DOHH2 (cell line): Measurements from ENCODE around the gene ADGRF3.

ENCODE experiments used
- EZH2phosphoT487 ChIP-seq: fragments of 200-600 bp; sonication (generic); IDR thresholded peaks from 2 replicates; pipeline ENCODE4 v1.6.1; 2017; ENCODE audit warnings: borderline replicate concordance, mild to moderate bottlenecking, antibody characterized with exemption, low read length, moderate library complexity, mixed read lengths
- TF ChIP-seq, protein P1 (sequence below): fragments of 200-600 bp; sonication (generic); IDR thresholded peaks from one replicate; pipeline ENCODE4 v1.5.1; 2014; ENCODE audit warnings: antibody characterized with exemption, mild to moderate bottlenecking, low read depth, low read length; ENCODE audit not compliant: poor library complexity, severe bottlenecking

DNA sequence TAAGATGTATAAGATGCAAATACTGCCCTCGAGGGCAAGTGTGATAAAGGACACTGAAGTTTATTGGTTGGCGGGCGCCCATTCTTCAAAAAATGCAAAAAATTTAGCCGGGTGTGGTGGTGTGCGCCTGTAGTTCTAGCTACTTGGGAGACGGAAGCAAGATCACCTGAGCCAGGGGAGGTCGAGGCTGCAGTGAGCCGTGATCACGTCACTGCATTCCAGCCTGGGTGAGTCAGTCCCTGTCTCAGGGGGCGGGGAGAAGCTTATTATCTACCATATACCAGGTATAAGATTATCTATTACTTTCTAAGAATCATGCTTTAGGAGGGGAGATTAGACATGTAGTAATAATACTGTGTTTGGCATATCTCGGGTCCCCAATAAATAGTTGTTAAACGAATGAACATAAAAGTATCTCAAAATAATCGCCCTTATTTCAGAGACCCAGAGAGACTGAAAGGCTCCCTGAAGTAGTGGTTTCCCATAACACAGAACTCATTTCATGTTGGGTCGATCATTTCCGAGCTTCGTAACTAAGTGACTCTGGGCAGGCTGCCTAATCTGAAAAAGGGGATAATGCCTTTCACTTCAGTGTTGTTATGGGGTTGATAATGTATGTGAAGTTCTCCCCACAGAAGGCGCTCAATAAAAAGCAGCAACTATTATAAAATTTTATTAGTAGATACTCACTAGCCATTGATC is 1.9 kb downstream of the ADGRF3 start:
- TF ChIP-seq, protein P1, sequence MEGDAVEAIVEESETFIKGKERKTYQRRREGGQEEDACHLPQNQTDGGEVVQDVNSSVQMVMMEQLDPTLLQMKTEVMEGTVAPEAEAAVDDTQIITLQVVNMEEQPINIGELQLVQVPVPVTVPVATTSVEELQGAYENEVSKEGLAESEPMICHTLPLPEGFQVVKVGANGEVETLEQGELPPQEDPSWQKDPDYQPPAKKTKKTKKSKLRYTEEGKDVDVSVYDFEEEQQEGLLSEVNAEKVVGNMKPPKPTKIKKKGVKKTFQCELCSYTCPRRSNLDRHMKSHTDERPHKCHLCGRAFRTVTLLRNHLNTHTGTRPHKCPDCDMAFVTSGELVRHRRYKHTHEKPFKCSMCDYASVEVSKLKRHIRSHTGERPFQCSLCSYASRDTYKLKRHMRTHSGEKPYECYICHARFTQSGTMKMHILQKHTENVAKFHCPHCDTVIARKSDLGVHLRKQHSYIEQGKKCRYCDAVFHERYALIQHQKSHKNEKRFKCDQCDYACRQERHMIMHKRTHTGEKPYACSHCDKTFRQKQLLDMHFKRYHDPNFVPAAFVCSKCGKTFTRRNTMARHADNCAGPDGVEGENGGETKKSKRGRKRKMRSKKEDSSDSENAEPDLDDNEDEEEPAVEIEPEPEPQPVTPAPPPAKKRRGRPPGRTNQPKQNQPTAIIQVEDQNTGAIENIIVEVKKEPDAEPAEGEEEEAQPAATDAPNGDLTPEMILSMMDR = no peak
- no peak for TF ChIP-seq EZH2phosphoT487
